SK-N-MC (cell line): Measurements from ENCODE around the gene PPARGC1A.

Source experiments
- DNase-seq: peaks from one replicate; pipeline ENCODE4 v3.0.0-alpha.2; 2011; ENCODE audit warnings: low read depth, low spot score
- H3K27ac ChIP-seq: fragments of 200-600 bp; sonication (generic); 2 replicates; pipeline ENCODE4 v1.5.1; 2016; ENCODE audit warnings: mixed run types
- H3K36me3 ChIP-seq: fragments of 200-600 bp; sonication (generic); 2 replicates; pipeline ENCODE4 v1.6.1; 2017; ENCODE audit warnings: antibody characterized with exemption, low read length, mixed read lengths; ENCODE audit not compliant: insufficient read depth
- H3K4me3 ChIP-seq: fragments of 200-600 bp; sonication (generic); 2 replicates; pipeline ENCODE4 v1.5.1; 2016
- H3K9ac ChIP-seq: fragments of 200-600 bp; sonication (generic); 2 replicates; pipeline ENCODE4 v1.8.0; 2017; ENCODE audit warnings: mixed run types, mixed read lengths; ENCODE audit not compliant: insufficient read length
- H3K9me3 ChIP-seq: fragments of 200-600 bp; sonication (generic); 2 replicates; pipeline ENCODE4 v1.6.1; 2017; ENCODE audit warnings: low read depth, mild to moderate bottlenecking, antibody characterized with exemption, low read length, moderate library complexity, mixed read lengths
- EZH2 ChIP-seq: fragments of 200-600 bp; sonication (generic); IDR thresholded peaks from one replicate; pipeline ENCODE4 v1.6.1; 2017; ENCODE audit warnings: antibody characterized with exemption
- FOXP2 ChIP-seq: optimal IDR thresholded peaks from 2 replicates; pipeline ENCODE3; 2011; ENCODE audit warnings: mild to moderate bottlenecking, moderate library complexity; ENCODE audit not compliant: insufficient read depth; ENCODE audit errors: extremely low read length, control extremely low read depth
- POLR2AphosphoS5 ChIP-seq: IDR thresholded peaks from 2 replicates; pipeline ENCODE4 v1.6.1; 2012; ENCODE audit warnings: mild to moderate bottlenecking, low read depth, low read length, borderline replicate concordance

The PPARGC1A gene

DNA sequence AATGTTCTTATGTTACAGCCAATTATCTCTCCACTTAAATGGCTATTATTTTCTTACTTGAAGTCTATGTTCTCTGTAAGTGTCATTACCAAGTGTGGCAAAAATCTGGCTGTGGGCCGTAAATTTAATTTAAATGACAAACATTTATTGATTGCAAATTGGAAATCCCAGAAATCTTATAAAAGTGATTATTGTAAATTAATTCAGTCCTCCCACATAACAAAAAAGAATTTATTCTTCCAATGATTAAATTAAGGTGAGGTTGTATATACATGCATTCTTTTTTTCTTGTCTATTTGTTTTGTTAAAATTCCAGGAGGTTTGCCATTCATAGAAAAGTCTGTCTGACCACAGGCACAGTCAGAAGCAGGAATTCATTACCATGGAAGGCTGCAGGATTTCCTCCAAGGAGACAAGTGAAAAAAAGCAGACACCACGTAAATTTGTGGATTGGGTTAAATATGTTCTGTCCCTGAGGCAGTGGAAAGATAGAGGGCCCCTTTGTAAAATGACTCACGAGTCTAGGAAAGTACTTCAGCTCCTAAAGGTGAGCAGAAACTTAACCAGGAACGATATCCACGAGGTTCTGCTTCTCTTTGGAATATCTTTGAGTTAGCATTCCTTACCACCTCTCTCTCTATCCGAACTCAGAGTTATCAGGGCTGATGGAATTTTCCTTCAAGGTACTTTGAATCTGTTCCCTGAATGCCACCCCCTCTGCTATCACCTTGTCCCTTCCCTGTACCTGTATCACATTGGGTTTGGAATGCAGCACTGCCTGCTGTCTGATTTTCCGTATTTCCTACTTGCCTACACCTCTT, 10.7 kb downstream of the PPARGC1A start:
- H3K27ac ChIP-seq: no peak overlapping the region
- DNase-seq: no peak

DNA sequence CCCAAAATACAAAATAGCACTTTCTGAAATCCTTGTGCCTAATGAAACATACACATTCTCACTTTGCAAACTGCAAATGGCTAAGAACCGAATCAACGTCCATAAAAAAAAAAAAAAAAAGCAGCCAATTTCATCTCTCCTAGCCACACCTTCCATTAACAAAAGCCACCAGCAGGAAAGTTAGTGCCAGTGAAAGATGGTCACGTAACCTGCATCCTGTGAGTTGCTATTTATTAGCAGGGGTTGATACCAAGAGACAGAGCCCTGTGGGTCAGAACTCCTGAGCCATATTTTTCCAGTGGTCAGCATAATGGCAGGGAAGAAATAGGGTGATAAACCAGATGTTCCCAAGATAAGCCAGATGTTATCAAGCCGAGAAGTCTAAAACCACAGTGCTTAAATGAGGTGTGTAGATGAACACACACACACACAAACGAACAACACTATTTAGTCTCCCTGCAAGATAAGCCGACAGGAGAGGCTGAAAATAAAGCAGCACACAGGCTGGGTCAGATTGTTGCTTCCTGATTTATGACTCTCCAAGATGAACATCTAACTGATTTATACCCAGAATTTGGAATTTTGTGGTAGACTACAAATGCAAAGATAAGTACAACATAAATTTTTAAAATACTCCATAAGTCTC, 11.5 kb downstream of the PPARGC1A start:
- H3K9me3 ChIP-seq: no peaks in the 10 kb centered on the region
- TF ChIP-seq EZH2 (no peak), FOXP2 (no peak), POLR2AphosphoS5 (no peak)
- no peak for DNase-seq
- H3K36me3 ChIP-seq: no peaks in the 10 kb centered on the region
- peak overlapping the region; percentile 28 for H3K4me3 ChIP-seq
- H3K27ac ChIP-seq: no peak overlapping the region
- H3K9ac ChIP-seq: no peak overlapping the region

More for the DNA sequence above, 10.7 kb downstream of the PPARGC1A start:
- Histone ChIP-seq H3K9me3 (no peaks in the 10 kb centered on the region), H3K4me3 (peak overlapping the region; percentile 28), H3K9ac (no peak overlapping the region), H3K36me3 (no peaks in the 10 kb centered on the region)
- no peak for TF ChIP-seq EZH2
- no peak for TF ChIP-seq FOXP2
- TF ChIP-seq POLR2AphosphoS5: no peak

DNA sequence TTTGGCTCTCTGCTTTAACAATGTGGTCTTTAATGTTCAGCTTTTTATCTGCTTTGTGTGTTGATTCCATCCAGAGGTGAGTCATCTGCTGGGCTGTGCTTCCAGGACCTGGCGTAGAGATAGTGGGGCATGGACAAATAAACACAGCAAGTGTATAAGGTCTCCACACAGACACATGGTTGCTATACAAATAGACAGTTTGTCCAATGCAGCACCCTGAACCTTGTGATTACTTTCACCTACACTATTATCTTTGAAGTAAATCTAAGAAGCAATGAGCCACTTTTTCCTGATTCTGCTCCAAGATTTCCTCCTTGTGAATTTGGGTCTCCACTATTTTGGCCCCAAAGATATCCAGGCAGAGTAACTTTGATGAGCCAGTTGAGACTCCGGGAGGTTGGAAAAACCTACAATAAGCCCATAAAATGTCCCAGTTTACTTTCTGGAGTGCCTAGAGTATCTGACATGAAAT, 12.1 kb downstream of the PPARGC1A start:
- Histone ChIP-seq H3K9ac (no peak overlapping the region), H3K9me3 (no peaks in the 10 kb centered on the region), H3K36me3 (no peaks in the 10 kb centered on the region), H3K4me3 (no peak overlapping the region), H3K27ac (no peak overlapping the region)
- no peak for DNase-seq
- TF ChIP-seq FOXP2 (no peak), POLR2AphosphoS5 (no peak), EZH2 (no peak)

DNA sequence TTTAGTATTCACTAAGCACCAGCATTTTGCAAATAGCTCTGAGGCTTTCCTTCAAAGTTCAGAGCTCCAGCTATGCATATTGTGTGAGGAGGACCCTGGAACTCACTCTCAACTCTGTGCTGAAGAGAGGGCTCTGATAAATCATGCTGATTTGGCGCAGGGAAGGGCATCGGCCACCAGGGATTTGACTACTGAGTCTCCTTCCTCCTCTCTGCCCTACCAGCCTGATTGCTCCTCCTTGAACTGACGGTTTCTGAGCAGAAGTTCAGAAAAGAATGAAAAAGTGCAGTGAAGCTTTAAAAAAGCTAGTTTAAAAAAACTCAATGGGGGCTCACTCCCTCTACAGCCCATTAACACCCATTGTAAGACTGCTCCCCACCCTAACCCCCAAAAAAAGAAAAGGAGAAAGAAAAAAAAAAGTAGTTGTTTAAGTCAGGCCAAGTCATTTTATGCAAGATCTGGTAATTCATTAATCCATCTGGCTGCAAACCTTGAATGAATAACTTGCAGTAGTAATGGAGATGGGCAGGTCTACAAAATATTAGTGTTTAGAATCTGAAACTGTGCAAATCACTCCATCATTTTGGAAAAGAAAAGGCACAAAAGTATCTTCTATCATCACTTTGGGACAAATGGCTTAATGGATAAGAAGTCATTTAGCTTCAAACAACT, 13.3 kb downstream of the PPARGC1A start:
- H3K4me3 ChIP-seq: no peak overlapping the region
- no peaks in the 10 kb centered on the region for H3K9me3 ChIP-seq
- H3K27ac ChIP-seq: no peak overlapping the region
- no peaks in the 10 kb centered on the region for H3K36me3 ChIP-seq
- H3K9ac ChIP-seq: no peak overlapping the region
- no peak for DNase-seq
- TF ChIP-seq POLR2AphosphoS5 (no peak), EZH2 (no peak), FOXP2 (no peak)

DNA sequence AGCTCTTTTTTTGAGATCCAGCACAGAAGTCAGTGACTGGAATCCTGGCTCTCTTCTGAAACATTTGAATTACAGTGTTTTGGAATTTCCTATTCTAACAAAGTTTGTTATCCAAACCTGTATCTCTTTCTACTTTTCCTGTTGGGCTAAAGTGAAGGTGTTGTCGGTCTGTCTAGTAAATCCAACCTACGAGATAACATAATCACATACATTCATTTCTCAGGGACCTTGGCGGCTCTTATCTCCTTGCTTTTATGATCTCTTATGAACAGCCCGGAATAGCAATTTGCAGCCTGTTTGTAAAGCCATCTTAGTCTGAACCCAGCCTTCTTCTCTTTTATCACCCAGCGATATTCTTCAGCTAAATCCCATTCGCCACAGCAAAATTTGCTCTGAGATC, 14.5 kb downstream of the PPARGC1A start:
- no peaks in the 10 kb centered on the region for H3K36me3 ChIP-seq
- H3K9ac ChIP-seq: no peak overlapping the region
- no peak for DNase-seq
- no peak overlapping the region for H3K27ac ChIP-seq
- H3K4me3 ChIP-seq: no peak overlapping the region; the same call in 1 of the 2 replicates
- no peak for TF ChIP-seq POLR2AphosphoS5
- TF ChIP-seq FOXP2: no peak
- no peak for TF ChIP-seq EZH2
- no peaks in the 10 kb centered on the region for H3K9me3 ChIP-seq

DNA sequence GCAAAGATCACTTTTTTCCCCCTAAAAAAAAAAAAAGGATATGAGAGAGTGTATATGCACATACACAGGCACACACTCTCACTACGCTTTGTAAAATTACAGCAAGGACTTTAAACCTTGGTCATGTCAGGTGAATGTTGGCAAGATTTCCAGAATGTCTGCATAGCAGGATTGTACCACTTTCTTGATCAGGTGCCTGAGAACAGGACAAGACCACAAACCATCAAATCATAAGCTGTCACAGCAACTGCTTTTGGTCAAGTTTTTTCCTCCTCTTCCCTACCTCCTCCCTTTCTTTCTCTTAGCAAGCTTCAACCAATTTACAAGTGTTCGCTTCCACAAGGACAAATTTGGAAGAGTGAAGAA, 15.3 kb downstream of the PPARGC1A start:
- Histone ChIP-seq H3K4me3 (no peak overlapping the region), H3K36me3 (no peaks in the 10 kb centered on the region), H3K9ac (no peak overlapping the region), H3K27ac (no peak overlapping the region), H3K9me3 (no peaks in the 10 kb centered on the region)
- DNase-seq: no peak
- TF ChIP-seq POLR2AphosphoS5 (no peak), EZH2 (no peak), FOXP2 (no peak)

DNA sequence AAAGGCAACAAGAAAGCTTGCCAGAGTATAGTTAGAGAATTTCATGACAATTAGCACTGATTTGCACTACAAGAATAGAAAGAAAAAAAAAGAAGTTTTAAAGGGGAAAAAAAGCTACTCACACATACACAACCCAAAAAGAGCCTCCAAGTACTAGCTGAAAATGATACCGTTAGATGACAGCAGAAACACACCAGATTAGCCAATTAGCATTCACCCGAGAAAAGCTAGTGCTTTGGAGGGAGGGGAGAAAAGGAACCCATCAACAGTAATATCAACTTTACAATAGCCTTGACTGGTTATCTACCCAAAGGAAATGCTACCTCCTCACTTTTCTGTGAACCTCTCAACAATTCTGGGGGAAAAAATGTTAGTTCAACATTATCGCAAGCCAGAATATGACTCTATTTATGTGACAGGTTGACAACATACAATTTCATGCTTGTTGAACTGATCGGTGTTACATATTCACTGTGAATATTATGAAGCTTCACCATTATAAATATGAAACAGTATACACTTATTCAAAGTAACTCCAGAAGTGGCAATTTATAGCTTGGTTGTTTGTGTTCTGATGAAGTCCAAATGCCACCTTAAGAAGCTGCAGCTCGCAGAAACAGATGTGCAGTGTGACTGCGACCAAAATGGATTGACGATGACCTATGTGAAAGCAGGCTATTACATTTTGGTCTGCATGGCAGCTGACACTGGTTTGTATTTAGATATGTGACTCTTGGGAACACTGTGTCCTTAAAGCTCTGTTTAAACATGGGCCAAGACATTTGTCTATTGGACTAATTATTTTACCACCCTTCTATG, 15.9 kb downstream of the PPARGC1A start:
- Histone ChIP-seq H3K9ac (no peak overlapping the region), H3K4me3 (no peak overlapping the region), H3K9me3 (no peaks in the 10 kb centered on the region), H3K36me3 (no peaks in the 10 kb centered on the region), H3K27ac (no peak overlapping the region)
- DNase-seq: no peak
- TF ChIP-seq FOXP2 (no peak), EZH2 (no peak), POLR2AphosphoS5 (no peak)

DNA sequence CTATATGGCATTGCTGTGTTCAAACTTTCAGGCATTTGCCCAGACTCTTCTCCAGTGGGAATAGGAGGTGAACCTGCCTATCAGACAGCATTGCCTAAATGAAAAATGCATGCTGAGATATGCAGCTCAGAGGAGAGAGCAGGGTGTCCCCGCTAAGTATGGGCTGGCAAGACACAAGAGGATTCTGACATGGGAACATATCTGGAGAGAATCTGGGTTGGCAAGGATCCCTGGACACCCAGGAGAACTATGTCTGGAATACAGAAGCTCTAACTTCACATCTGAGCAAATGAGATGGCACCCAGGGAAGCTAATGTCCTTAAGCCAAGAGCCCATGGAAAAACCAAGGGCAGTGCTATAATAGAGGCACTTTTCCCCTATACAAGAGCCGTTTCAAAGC, 18.4 kb downstream of the PPARGC1A start:
- H3K27ac ChIP-seq: no peak overlapping the region
- no peak for TF ChIP-seq POLR2AphosphoS5
- no peak for TF ChIP-seq FOXP2
- TF ChIP-seq EZH2: no peak
- no peak overlapping the region for H3K9ac ChIP-seq
- H3K4me3 ChIP-seq: no peak overlapping the region
- no peaks in the 10 kb centered on the region for H3K9me3 ChIP-seq
- DNase-seq: no peak
- no peaks in the 10 kb centered on the region for H3K36me3 ChIP-seq
